MM.1S (cell line): ENCODE data around the gene PAX1.

Experiments
- DNase-seq: peaks from one replicate; pipeline ENCODE4 v3.0.0-alpha.2; 2015
- H2AFZ ChIP-seq: fragments of 300-600 bp; sonication (generic); 2 replicates; pipeline ENCODE4 v1.6.0; 2016; ENCODE audit warnings: antibody characterized with exemption, low read length
- H3F3A ChIP-seq: fragments of 300-600 bp; sonication (generic); 2 replicates; pipeline ENCODE4 v1.6.1; 2016; ENCODE audit warnings: mild to moderate bottlenecking, antibody characterized with exemption, low read length, moderate library complexity, mixed read lengths; ENCODE audit not compliant: insufficient read depth
- H3K27ac ChIP-seq: fragments of 300-600 bp; sonication (generic); 2 replicates; pipeline ENCODE4 v1.5.1; 2016; ENCODE audit warnings: mild to moderate bottlenecking, low read length
- H3K27me3 ChIP-seq: fragments of 300-600 bp; sonication (generic); replicated peaks from 2 replicates; pipeline ENCODE4 v1.6.0; 2016; ENCODE audit warnings: low read length; ENCODE audit not compliant: insufficient read depth
- H3K36me3 ChIP-seq: fragments of 300-600 bp; sonication (generic); replicated peaks from 2 replicates; pipeline ENCODE4 v1.6.1; 2016; ENCODE audit warnings: mild to moderate bottlenecking, low read length, mixed read lengths; ENCODE audit not compliant: insufficient read depth
- H3K4me1 ChIP-seq: fragments of 300-600 bp; sonication (generic); 2 replicates; pipeline ENCODE4 v1.6.1; 2016; ENCODE audit warnings: low read length, mixed read lengths
- H3K4me2 ChIP-seq: fragments of 300-600 bp; sonication (generic); 2 replicates; pipeline ENCODE4 v1.6.0; 2016; ENCODE audit warnings: low read depth, low read length
- H3K4me3 ChIP-seq: fragments of 300-600 bp; sonication (generic); 2 replicates; pipeline ENCODE4 v1.5.1; 2016; ENCODE audit warnings: low read length, mixed read lengths
- H3K79me2 ChIP-seq: fragments of 300-600 bp; sonication (generic); 2 replicates; pipeline ENCODE4 v1.6.1; 2016; ENCODE audit warnings: mixed run types, low read length, mixed read lengths
- H3K9ac ChIP-seq: fragments of 300-600 bp; sonication (generic); 2 replicates; pipeline ENCODE4 v1.6.1; 2016; ENCODE audit warnings: low read length, mixed read lengths
- H3K9me2 ChIP-seq: fragments of 300-600 bp; sonication (generic); replicated peaks from 2 replicates; pipeline ENCODE4 v1.6.1; 2016; ENCODE audit warnings: mild to moderate bottlenecking, low read length, mixed read lengths; ENCODE audit not compliant: insufficient read depth
- H3K9me3 ChIP-seq: fragments of 300-600 bp; sonication (generic); replicated peaks from 2 replicates; pipeline ENCODE4 v1.6.1; 2016; ENCODE audit warnings: mild to moderate bottlenecking, low read length, mixed read lengths; ENCODE audit not compliant: insufficient read depth
- H4K20me1 ChIP-seq: fragments of 300-600 bp; sonication (generic); 2 replicates; pipeline ENCODE4 v1.6.1; 2016; ENCODE audit warnings: mild to moderate bottlenecking, low read length, moderate library complexity, mixed read lengths; ENCODE audit not compliant: insufficient read depth
- EZH2 ChIP-seq: fragments of 300-600 bp; sonication (generic); optimal IDR thresholded peaks from 2 replicates; pipeline ENCODE3; 2017; ENCODE audit warnings: low read depth, mild to moderate bottlenecking, antibody characterized with exemption, low read length, mixed read lengths
- EZH2phosphoT487 ChIP-seq: fragments of 300-600 bp; sonication (generic); IDR thresholded peaks from 2 replicates; pipeline ENCODE4 v1.6.1; 2018; ENCODE audit warnings: antibody characterized with exemption, low read length
- TF ChIP-seq, protein P1 (sequence below): fragments of 300-600 bp; sonication (generic); IDR thresholded peaks from 2 replicates; pipeline ENCODE4 v1.5.1; 2016; ENCODE audit warnings: antibody characterized with exemption, low read length, mixed read lengths

PAX1 gene

DNA sequence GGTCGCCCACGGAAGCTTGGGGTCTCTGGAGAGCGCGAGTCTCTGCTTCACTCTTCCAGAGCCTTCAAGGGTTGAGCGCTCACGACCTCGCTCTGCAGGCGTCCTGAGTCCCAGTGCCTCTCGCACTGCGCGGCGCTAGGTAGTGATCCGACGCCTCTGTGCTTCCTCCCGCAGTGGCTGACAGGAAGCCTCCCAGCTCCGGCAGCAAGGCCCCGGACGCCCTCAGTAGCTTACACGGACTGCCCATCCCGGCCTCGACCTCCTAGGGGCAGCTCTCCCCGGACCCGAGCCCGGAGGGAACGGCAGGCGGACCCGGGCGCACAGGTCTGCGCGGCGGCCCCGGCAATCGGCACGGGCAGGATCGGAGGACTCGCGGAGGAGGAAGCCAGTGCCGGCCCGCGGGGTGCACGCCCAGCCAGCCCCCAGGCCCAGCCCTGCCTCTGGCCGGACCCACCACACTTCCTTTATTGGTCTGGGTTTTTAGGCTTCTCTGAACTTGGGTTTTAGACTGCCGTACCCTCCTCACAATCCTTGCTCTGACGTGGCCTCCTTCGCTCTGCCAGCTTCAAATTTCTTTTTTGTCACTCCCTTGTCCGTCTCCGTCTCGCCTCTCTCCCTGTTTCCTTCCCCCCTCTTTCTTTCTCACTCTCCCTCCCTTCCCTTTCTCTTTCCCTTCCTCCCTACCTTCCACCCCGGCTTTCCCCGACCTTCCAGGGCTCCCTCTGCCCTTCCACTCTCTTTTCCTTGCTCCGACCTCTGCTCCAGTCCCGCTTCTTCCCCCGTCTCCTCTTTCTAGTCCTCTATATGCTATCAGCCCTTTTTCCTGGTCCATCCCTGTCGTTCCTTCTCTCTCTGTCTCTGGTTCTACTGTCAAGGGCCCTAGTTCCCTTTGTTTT lies 9.1 kb downstream of the PAX1 start:
- Histone ChIP-seq H3F3A (no peaks in the 10 kb centered on the region), H3K4me3 (no peak overlapping the region), H3K4me1 (no peaks in the 10 kb centered on the region), H2AFZ (no peak overlapping the region), H3K27me3 (no peaks in the 10 kb centered on the region), H3K79me2 (no peaks in the 10 kb centered on the region), H3K9me2 (no peaks in the 10 kb centered on the region), H3K36me3 (no peaks in the 10 kb centered on the region), H4K20me1 (no peaks in the 10 kb centered on the region), H3K27ac (no peak overlapping the region), H3K9me3 (no peaks in the 10 kb centered on the region), H3K4me2 (no peak overlapping the region), H3K9ac (no peak overlapping the region)
- TF ChIP-seq, protein P1, sequence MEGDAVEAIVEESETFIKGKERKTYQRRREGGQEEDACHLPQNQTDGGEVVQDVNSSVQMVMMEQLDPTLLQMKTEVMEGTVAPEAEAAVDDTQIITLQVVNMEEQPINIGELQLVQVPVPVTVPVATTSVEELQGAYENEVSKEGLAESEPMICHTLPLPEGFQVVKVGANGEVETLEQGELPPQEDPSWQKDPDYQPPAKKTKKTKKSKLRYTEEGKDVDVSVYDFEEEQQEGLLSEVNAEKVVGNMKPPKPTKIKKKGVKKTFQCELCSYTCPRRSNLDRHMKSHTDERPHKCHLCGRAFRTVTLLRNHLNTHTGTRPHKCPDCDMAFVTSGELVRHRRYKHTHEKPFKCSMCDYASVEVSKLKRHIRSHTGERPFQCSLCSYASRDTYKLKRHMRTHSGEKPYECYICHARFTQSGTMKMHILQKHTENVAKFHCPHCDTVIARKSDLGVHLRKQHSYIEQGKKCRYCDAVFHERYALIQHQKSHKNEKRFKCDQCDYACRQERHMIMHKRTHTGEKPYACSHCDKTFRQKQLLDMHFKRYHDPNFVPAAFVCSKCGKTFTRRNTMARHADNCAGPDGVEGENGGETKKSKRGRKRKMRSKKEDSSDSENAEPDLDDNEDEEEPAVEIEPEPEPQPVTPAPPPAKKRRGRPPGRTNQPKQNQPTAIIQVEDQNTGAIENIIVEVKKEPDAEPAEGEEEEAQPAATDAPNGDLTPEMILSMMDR = no peak
- TF ChIP-seq EZH2phosphoT487 (no peak), EZH2 (no peak)
- DNase-seq = no peak

DNA sequence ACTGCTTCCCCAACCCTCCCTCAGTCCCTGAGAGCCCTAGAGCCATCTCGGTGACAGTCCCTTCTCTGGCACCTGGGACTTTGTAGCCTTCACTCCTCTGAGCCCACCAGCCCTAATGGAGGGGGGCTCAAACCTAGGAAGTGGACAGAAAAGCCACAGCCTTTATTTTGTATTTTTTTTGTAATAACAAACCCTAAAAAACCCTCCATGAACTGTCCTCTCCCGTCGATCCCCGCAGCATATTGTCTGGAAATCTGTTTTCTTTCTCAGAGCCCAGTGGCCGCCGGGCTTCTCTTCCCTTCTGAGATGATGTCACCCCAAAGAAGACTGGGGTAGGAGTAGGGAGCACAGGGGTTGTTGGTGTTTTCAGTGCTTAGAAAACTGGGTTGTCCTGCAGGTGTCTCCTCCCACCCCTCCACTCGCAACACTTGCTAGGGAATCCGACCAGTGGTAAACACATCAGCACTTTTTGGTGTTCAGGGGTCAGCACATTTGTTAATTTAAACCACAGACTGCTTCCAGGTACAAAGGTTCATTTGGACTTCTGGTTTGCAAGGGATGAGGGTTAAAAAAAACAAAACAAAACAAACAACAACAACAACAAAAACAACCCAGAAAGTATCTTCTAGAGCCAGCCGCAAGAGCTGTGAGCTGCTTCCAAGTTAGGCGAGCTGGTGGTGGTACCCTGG lies 9.9 kb downstream of the PAX1 start:
- Histone ChIP-seq H3K79me2 (no peaks in the 10 kb centered on the region), H3K9ac (no peak overlapping the region), H3K9me3 (no peaks in the 10 kb centered on the region), H3K4me2 (no peak overlapping the region), H3K4me1 (no peaks in the 10 kb centered on the region), H2AFZ (no peak overlapping the region), H4K20me1 (no peaks in the 10 kb centered on the region), H3K4me3 (no peak overlapping the region), H3F3A (no peaks in the 10 kb centered on the region), H3K36me3 (no peaks in the 10 kb centered on the region), H3K27me3 (no peaks in the 10 kb centered on the region), H3K27ac (no peak overlapping the region), H3K9me2 (no peaks in the 10 kb centered on the region)
- DNase-seq = no peak
- TF ChIP-seq EZH2phosphoT487 = no peak
- TF ChIP-seq, protein P1 = no peak
- no peak for TF ChIP-seq EZH2

DNA sequence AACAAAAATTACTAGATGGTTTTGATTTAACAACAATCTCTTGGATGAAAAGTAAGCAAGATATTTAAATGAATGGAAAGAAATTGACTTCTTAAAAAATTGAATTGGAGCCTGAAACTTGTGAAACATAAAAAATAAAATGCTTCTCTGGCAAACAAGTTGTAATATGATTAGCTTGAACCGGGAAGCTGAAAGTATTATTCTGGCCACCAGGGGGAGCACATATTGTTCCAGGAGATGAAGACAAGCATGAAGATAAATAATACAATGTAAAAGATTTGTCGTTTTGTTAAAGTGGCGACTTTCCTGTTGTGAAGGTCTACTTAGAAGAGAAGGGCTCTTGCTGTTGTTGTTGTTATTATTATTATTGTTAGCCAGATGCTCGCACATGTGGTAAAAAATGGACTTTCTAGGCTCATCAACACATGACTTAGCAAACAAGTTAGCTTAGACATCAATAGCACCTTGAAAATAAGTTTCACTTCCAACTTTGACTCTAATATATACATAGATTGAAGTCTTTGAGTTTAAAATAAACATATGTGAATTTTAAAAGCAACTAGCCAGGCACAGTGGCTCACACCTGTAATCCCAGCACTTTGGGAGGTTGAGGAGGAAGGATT lies 14.2 kb downstream of the PAX1 start:
- TF ChIP-seq, protein P1 = peak; percentile 81
- no peak for TF ChIP-seq EZH2phosphoT487
- no peak for TF ChIP-seq EZH2

More for the DNA sequence above, 14.2 kb downstream of the PAX1 start:
- no peaks in the 10 kb centered on the region for H3K9me3 ChIP-seq
- no peaks in the 10 kb centered on the region for H3F3A ChIP-seq
- H3K4me2 ChIP-seq = peak overlapping the region; percentile 40; the same call in 1 of the 2 replicates
- no peaks in the 10 kb centered on the region for H4K20me1 ChIP-seq
- H3K4me3 ChIP-seq = peak overlapping the region; percentile 40; the same call in 1 of the 2 replicates
- no peak overlapping the region for H3K9ac ChIP-seq
- no peaks in the 10 kb centered on the region for H3K9me2 ChIP-seq
- DNase-seq = peak; percentile 79
- peak overlapping the region; percentile 70 for H2AFZ ChIP-seq
- H3K4me1 ChIP-seq = no peaks in the 10 kb centered on the region
- no peaks in the 10 kb centered on the region for H3K79me2 ChIP-seq
- H3K27ac ChIP-seq = no peak overlapping the region
- H3K36me3 ChIP-seq = no peaks in the 10 kb centered on the region
- no peaks in the 10 kb centered on the region for H3K27me3 ChIP-seq
